Nucleus accumbens (tissue), 56 donors: ENCODE measurements around the gene RGL1.

Experiments used
- DNase-seq, 56 donors: peaks; one replicate each; lab custom pipeline; 2025; lab: John Stamatoyannopoulos, UW

The RGL1 gene

GRCh38 chr1:183817576-183818288 lies 12.8 kb downstream of the RGL1 start:
- DNase-seq, result peak in 1 of 56 donors; percentile 42

GRCh38 chr1:183819059-183819458 lies 14.1 kb downstream of the RGL1 start:
- DNase-seq, result no peak

- DNase-seq, result no peak
Measured at GRCh38 chr1:183821309-183821888, 16.5 kb downstream of the RGL1 start.

GRCh38 chr1:183821889-183822611 lies 17.1 kb downstream of the RGL1 start:
- peak in 3 of 56 donors; percentile 17 to 53 (median 19) for DNase-seq

GRCh38 chr1:183824291-183824690 lies 19.4 kb downstream of the RGL1 start:
- DNase-seq, result no peak

- no peak for DNase-seq
Measured at GRCh38 chr1:183827801-183828200, 22.9 kb downstream of the RGL1 start.

- peak in 3 of 56 donors; percentile 16 to 31 (median 26) for DNase-seq
Measured at GRCh38 chr1:183830389-183830788, 25.5 kb downstream of the RGL1 start.

GRCh38 chr1:183831311-183831710 lies 26.4 kb downstream of the RGL1 start:
- DNase-seq, result no peak

- no peak for DNase-seq
Measured at GRCh38 chr1:183832459-183832858, 27.5 kb downstream of the RGL1 start.

- DNase-seq, result peak in 6 of 56 donors; percentile 14 to 31 (median 19)
Measured at GRCh38 chr1:183834568-183834967, 29.6 kb downstream of the RGL1 start.

- DNase-seq, result no peak
Measured at GRCh38 chr1:183836598-183836997, 31.7 kb downstream of the RGL1 start.

GRCh38 chr1:183837062-183837461 lies 32.1 kb downstream of the RGL1 start:
- no peak for DNase-seq

- DNase-seq, result no peak
Measured at GRCh38 chr1:183838221-183838620, 33.3 kb downstream of the RGL1 start.

GRCh38 chr1:183840140-183840539 lies 35.2 kb downstream of the RGL1 start:
- no peak for DNase-seq

- no peak for DNase-seq
Measured at GRCh38 chr1:183841550-183841949, 36.6 kb downstream of the RGL1 start.

- DNase-seq, result no peak
Measured at GRCh38 chr1:183841950-183842794, 37.3 kb downstream of the RGL1 start.

GRCh38 chr1:183842795-183843144 lies 37.9 kb downstream of the RGL1 start:
- DNase-seq, result no peak

GRCh38 chr1:183844806-183845205 lies 39.9 kb downstream of the RGL1 start:
- DNase-seq, result no peak

GRCh38 chr1:183845681-183846080 lies 40.8 kb downstream of the RGL1 start:
- DNase-seq, result no peak

GRCh38 chr1:183847641-183848040 lies 42.7 kb downstream of the RGL1 start:
- DNase-seq, result no peak

GRCh38 chr1:183850852-183851251 lies 45.9 kb downstream of the RGL1 start:
- DNase-seq, result no peak
